H9 (cell line): Measurements from ENCODE around the gene CD300C. TPM values are rescaled to one million over a fixed set of nuclear protein-coding genes. Genes with fewer than 3 reads are reported as not detected.

ENCODE experiments used
- DNase-seq: peaks from one replicate; pipeline ENCODE4 v3.0.0-alpha.2; 2017
- H2AFZ ChIP-seq: one replicate; pipeline ENCODE4 v1.6.1; 2013; ENCODE audit warnings: mild to moderate bottlenecking, low read length, control low read depth, moderate library complexity
- H2AK5ac ChIP-seq: 2 replicates; pipeline ENCODE4 v1.6.1; 2013; ENCODE audit warnings: low read length, control low read depth, mixed read lengths; ENCODE audit not compliant: insufficient read length
- H2BK120ac ChIP-seq: one replicate; pipeline ENCODE4 v1.6.1; 2013; ENCODE audit warnings: low read depth, mild to moderate bottlenecking, low read length, control low read depth, inconsistent platforms; ENCODE audit not compliant: poor library complexity, severe bottlenecking
- H2BK12ac ChIP-seq: 2 replicates; pipeline ENCODE4 v1.6.1; 2013; ENCODE audit warnings: low read length, control low read depth, mixed read lengths, low read depth; ENCODE audit not compliant: insufficient read length
- H2BK15ac ChIP-seq: 2 replicates; pipeline ENCODE4 v1.6.1; 2013; ENCODE audit warnings: low read depth, low read length, control low read depth
- H2BK20ac ChIP-seq: one replicate; pipeline ENCODE4 v1.6.1; 2013; ENCODE audit warnings: low read depth, mild to moderate bottlenecking, low read length, control low read depth, inconsistent platforms; ENCODE audit not compliant: poor library complexity, severe bottlenecking
- H2BK5ac ChIP-seq: 2 replicates; pipeline ENCODE4 v1.6.1; 2013; ENCODE audit warnings: low read length, control low read depth, mixed read lengths; ENCODE audit not compliant: insufficient read length
- H3K14ac ChIP-seq: 2 replicates; pipeline ENCODE4 v1.6.1; 2013; ENCODE audit warnings: low read length, control low read depth; ENCODE audit not compliant: insufficient read depth
- H3K18ac ChIP-seq: 2 replicates; pipeline ENCODE4 v1.6.1; 2013; ENCODE audit warnings: low read depth, mild to moderate bottlenecking, mixed read lengths, low read length, control low read depth; ENCODE audit not compliant: insufficient read length
- H3K23ac ChIP-seq: 2 replicates; pipeline ENCODE4 v1.6.1; 2013; ENCODE audit warnings: low read length, control low read depth, mixed read lengths, low read depth; ENCODE audit not compliant: insufficient read length
- H3K23me2 ChIP-seq: 2 replicates; pipeline ENCODE4 v1.6.1; 2013; ENCODE audit warnings: low read depth, mild to moderate bottlenecking, mixed read lengths, low read length, control low read depth; ENCODE audit not compliant: insufficient read length, poor library complexity, severe bottlenecking
- H3K27ac ChIP-seq: 2 replicates; pipeline ENCODE4 v1.5.1; 2013; ENCODE audit warnings: low read length, control low read depth, mixed read lengths, low read depth; ENCODE audit not compliant: insufficient read length
- H3K27me3 ChIP-seq: 2 replicates; pipeline ENCODE4 v1.6.1; 2013; ENCODE audit warnings: low read length, control low read depth, inconsistent platforms; ENCODE audit not compliant: insufficient read depth
- H3K4ac ChIP-seq: 2 replicates; pipeline ENCODE4 v1.6.1; 2013; ENCODE audit warnings: low read depth, mild to moderate bottlenecking, control low read depth, inconsistent platforms, low read length, moderate library complexity
- H3K4me1 ChIP-seq: 2 replicates; pipeline ENCODE4 v1.6.1; 2013; ENCODE audit warnings: low read length, control low read depth, inconsistent platforms; ENCODE audit not compliant: insufficient read depth
- H3K4me2 ChIP-seq: 2 replicates; pipeline ENCODE4 v1.6.1; 2013; ENCODE audit warnings: low read length, control low read depth, mixed read lengths; ENCODE audit not compliant: insufficient read length, insufficient read depth
- H3K56ac ChIP-seq: 2 replicates; pipeline ENCODE4 v1.6.1; 2013; ENCODE audit warnings: low read depth, mild to moderate bottlenecking, mixed read lengths, low read length, control low read depth; ENCODE audit not compliant: insufficient read length
- H3K79me1 ChIP-seq: 2 replicates; pipeline ENCODE4 v1.6.1; 2013; ENCODE audit warnings: low read depth, mild to moderate bottlenecking, moderate library complexity, low read length, control low read depth, inconsistent platforms; ENCODE audit not compliant: insufficient read depth, poor library complexity, severe bottlenecking
- H3K79me2 ChIP-seq: 2 replicates; pipeline ENCODE4 v1.6.1; 2013; ENCODE audit warnings: low read length, control low read depth, inconsistent platforms; ENCODE audit not compliant: insufficient read depth
- H3K9ac ChIP-seq: 2 replicates; pipeline ENCODE4 v1.6.1; 2013; ENCODE audit warnings: low read length, control low read depth, mixed read lengths; ENCODE audit not compliant: insufficient read length; ENCODE audit errors: extremely low read depth
- H3K9me3 ChIP-seq: one replicate; pipeline ENCODE4 v1.6.1; 2013; ENCODE audit warnings: low read depth, low read length, inconsistent platforms; ENCODE audit not compliant: control insufficient read depth
- H3T11ph ChIP-seq: one replicate; pipeline ENCODE4 v1.6.1; 2013; ENCODE audit warnings: mild to moderate bottlenecking, low read length, control low read depth, inconsistent platforms
- H4K20me1 ChIP-seq: one replicate; pipeline ENCODE4 v1.6.1; 2013; ENCODE audit not compliant: control insufficient read depth, insufficient read length, insufficient read depth
- H4K5ac ChIP-seq: 2 replicates; pipeline ENCODE4 v1.6.1; 2013; ENCODE audit warnings: low read depth, mild to moderate bottlenecking, mixed read lengths, low read length, control low read depth; ENCODE audit not compliant: insufficient read length
- H4K8ac ChIP-seq: replicated peaks from 2 replicates; pipeline ENCODE4 v1.6.1; 2013; ENCODE audit warnings: low read length, control low read depth, mixed read lengths, low read depth; ENCODE audit not compliant: insufficient read length
- H4K91ac ChIP-seq: 2 replicates; pipeline ENCODE4 v1.6.1; 2013; ENCODE audit warnings: low read depth, mild to moderate bottlenecking, moderate library complexity, mixed read lengths, low read length, control low read depth; ENCODE audit not compliant: insufficient read length
- H3K27ac Mint-ChIP-seq, 3 experiments: 2 replicates in 2 of 3; 3 replicates in 1 of 3; pipeline ENCODE4 v1.8.0; 2020 to 2021; ENCODE audit warnings: mixed read lengths in 3 of 3, mild to moderate bottlenecking in 1 of 3, moderate library complexity in 1 of 3
- H3K27me3 Mint-ChIP-seq: 2 replicates; pipeline ENCODE4 v1.8.0; 2021; ENCODE audit warnings: low read depth, mild to moderate bottlenecking, moderate library complexity, mixed read lengths
- H3K36me3 Mint-ChIP-seq, 3 experiments: 2 replicates in 2 of 3; 3 replicates in 1 of 3; pipeline ENCODE4 v1.8.0; 2020 to 2021; ENCODE audit warnings: low read depth in 3 of 3, mixed read lengths in 3 of 3; ENCODE audit not compliant: insufficient read depth in 1 of 3
- H3K4me1 Mint-ChIP-seq, 2 experiments: 2 replicates each; pipeline ENCODE4 v1.8.0; 2020; ENCODE audit warnings: mixed read lengths in 2 of 2
- H3K4me3 Mint-ChIP-seq, 2 experiments: 2 replicates in 1 of 2; 3 replicates in 1 of 2; pipeline ENCODE4 v1.8.0; 2020 to 2021; ENCODE audit warnings: mild to moderate bottlenecking in 2 of 2, mixed read lengths in 2 of 2, moderate library complexity in 1 of 2
- H3K9me3 Mint-ChIP-seq, 2 experiments: 2 replicates in 1 of 2; 3 replicates in 1 of 2; pipeline ENCODE4 v1.8.0; 2020; ENCODE audit warnings: mild to moderate bottlenecking in 2 of 2, mixed read lengths in 2 of 2, moderate library complexity in 1 of 2
- WGBS: extraction: QIAGEN DNeasy Blood & Tissue Kit; methylation state at CpG from one replicate; pipeline ENCODE4 v1.1.7; 2013; ENCODE audit warnings: missing lambda C conversion rate, low lambda C conversion rate, mixed read lengths; ENCODE audit not compliant: insufficient read length; ENCODE audit errors: extremely low coverage; 5-methylcytosine and 5-hydroxymethylcytosine counted together
- total RNA-seq: library from RNA; stranded (reverse); gene quantifications from 2 replicates; pipeline ENCODE4 v1.2.1, GENCODE V29; 2021
- TF ChIP-seq, protein P1 (sequence below): fragments of 200-600 bp; sonication (generic); conservative IDR thresholded peaks from 3 replicates; pipeline ENCODE4 v1.8.0; 2021; ENCODE audit warnings: antibody characterized with exemption, mild to moderate bottlenecking

CD300C gene
- total RNA-seq, 1 experiment from 2014 or later = not detected

DNA sequence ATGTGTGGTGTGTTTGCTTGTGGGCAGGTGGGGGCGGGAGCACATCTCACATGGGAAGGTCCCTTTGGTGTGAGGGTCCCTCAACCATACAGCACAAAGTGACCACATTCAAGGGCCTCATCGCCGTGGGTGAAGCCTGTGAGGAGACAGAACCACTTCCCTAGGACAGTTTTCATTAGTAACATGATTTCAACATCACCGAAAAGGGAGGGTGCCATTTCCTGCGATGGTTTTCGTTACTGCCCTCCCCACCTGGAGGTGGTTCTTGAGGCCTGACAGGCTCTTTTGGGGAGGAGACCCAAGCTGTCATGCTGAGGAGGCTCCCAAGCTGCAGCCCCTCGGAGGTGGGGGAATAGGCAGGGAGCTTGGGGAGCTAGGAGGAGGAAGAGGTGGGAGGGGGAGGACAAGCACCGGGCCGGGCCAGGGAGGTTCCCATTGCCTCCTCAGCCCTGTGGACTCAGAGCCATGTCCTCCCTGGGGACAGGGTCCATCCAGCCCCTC lies 24.2 kb downstream of the CD300C start:
- Histone ChIP-seq H3K9me3 (no peaks in the 10 kb centered on the region), H3T11ph (no peak overlapping the region), H3K4me2 (no peak overlapping the region), H3K18ac (no peak overlapping the region), H3K79me1 (no peaks in the 10 kb centered on the region), H3K27me3 (no peaks in the 10 kb centered on the region), H2BK120ac (no peak overlapping the region), H2AFZ (no peak overlapping the region), H3K14ac (no peak overlapping the region), H2BK5ac (no peak overlapping the region), H3K4ac (no peak overlapping the region), H4K20me1 (no peaks in the 10 kb centered on the region), H3K23ac (no peak overlapping the region), H3K9ac (no peak overlapping the region), H4K8ac (no peak overlapping the region), H2BK12ac (no peak overlapping the region), H3K56ac (no peak overlapping the region), H3K23me2 (no peaks in the 10 kb centered on the region), H2BK20ac (no peak overlapping the region), H3K79me2 (no peaks in the 10 kb centered on the region), H4K5ac (no peak overlapping the region), H4K91ac (no peak overlapping the region), H3K4me1 (no peaks in the 10 kb centered on the region), H2BK15ac (no peak overlapping the region), H2AK5ac (no peak overlapping the region), H3K27ac (no peak overlapping the region)
- Mint-ChIP-seq H3K9me3 (peaks cover 17 to 20% of the 10 kb centered on the region in 2 experiments; a peak in 4 of 5 replicates), H3K4me3 (no peak overlapping the region), H3K27me3 (peaks cover 57% of the 10 kb centered on the region), H3K4me1 (no peaks in the 10 kb centered on the region), H3K36me3 (no peaks in the 10 kb centered on the region; a peak in 1 of 7 replicates), H3K27ac (no peak overlapping the region)
- WGBS = no CpG with 5 or more reads among the region's 9 CpGs
- DNase-seq = no peak
- TF ChIP-seq, protein P1, sequence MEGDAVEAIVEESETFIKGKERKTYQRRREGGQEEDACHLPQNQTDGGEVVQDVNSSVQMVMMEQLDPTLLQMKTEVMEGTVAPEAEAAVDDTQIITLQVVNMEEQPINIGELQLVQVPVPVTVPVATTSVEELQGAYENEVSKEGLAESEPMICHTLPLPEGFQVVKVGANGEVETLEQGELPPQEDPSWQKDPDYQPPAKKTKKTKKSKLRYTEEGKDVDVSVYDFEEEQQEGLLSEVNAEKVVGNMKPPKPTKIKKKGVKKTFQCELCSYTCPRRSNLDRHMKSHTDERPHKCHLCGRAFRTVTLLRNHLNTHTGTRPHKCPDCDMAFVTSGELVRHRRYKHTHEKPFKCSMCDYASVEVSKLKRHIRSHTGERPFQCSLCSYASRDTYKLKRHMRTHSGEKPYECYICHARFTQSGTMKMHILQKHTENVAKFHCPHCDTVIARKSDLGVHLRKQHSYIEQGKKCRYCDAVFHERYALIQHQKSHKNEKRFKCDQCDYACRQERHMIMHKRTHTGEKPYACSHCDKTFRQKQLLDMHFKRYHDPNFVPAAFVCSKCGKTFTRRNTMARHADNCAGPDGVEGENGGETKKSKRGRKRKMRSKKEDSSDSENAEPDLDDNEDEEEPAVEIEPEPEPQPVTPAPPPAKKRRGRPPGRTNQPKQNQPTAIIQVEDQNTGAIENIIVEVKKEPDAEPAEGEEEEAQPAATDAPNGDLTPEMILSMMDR = no peak
